ENCODE results near the gene DISP2.

DISP2 gene

GRCh38 chr15:40363611-40364010, 5.6 kb downstream of the DISP2 start:
- DNase-seq (ENCODE audit: low read depth), result no peak

- DNase-seq (ENCODE audit: low read depth), result no peak
Observed at GRCh38 chr15:40364251-40364650, 6.2 kb downstream of the DISP2 start.

- no peak for DNase-seq (ENCODE audit: low read depth)
Observed at GRCh38 chr15:40365016-40365415, 7.0 kb downstream of the DISP2 start.

- no peak for DNase-seq (ENCODE audit: low read depth)
Observed at GRCh38 chr15:40365624-40366456, 7.8 kb downstream of the DISP2 start.

GRCh38 chr15:40366457-40367370, 8.7 kb downstream of the DISP2 start:
- DNase-seq (ENCODE audit: low read depth), result no peak

- no peak for DNase-seq (ENCODE audit: low read depth)
Observed at GRCh38 chr15:40367371-40367685, 9.3 kb downstream of the DISP2 start.

GRCh38 chr15:40367686-40368611, 9.9 kb downstream of the DISP2 start:
- no peak for DNase-seq (ENCODE audit: low read depth)

- DNase-seq (ENCODE audit: low read depth), result no peak
Observed at GRCh38 chr15:40368719-40369473, 10.9 kb downstream of the DISP2 start.

- no peak for DNase-seq (ENCODE audit: low read depth)
Observed at GRCh38 chr15:40369474-40369869, 11.5 kb downstream of the DISP2 start.

GRCh38 chr15:40369971-40370370, 12.0 kb downstream of the DISP2 start:
- no peak for DNase-seq (ENCODE audit: low read depth)

- no peak for DNase-seq (ENCODE audit: low read depth)
Observed at GRCh38 chr15:40372981-40373380, 15.0 kb downstream of the DISP2 start.

GRCh38 chr15:40377606-40378005, 19.6 kb downstream of the DISP2 start:
- no peak for DNase-seq (ENCODE audit: low read depth)

GRCh38 chr15:40379374-40379773, 21.4 kb downstream of the DISP2 start:
- no peak for DNase-seq (ENCODE audit: low read depth)

GRCh38 chr15:40379853-40380252, 21.8 kb downstream of the DISP2 start:
- peak; percentile 91 for DNase-seq (ENCODE audit: low read depth)

- no peak for DNase-seq (ENCODE audit: low read depth)
Observed at GRCh38 chr15:40380636-40381035, 22.6 kb downstream of the DISP2 start.

GRCh38 chr15:40381818-40382529, 24.0 kb downstream of the DISP2 start:
- DNase-seq (ENCODE audit: low read depth), result no peak

- DNase-seq (ENCODE audit: low read depth), result peak; percentile 85
Observed at GRCh38 chr15:40382580-40383456, 24.8 kb downstream of the DISP2 start, which contains the start of gene KNSTRN. TSS of gene KNSTRN (plus strand) at chr15:40382721. CDS start at chr15:40382836, 115 bp downstream.

GRCh38 chr15:40386480-40386879, 28.5 kb downstream of the DISP2 start:
- DNase-seq (ENCODE audit: low read depth), result no peak
